Stimulated activated CD4-positive, alpha-beta T cell treated with anti-CD3 and anti-CD28 coated beads, TNF-alpha, amount 100 ng/mL, for 48 hours (primary cell): ENCODE data around the gene HIKESHI.
"Not testable (repeated sequence)": the region's sequence is repeated elsewhere in the genome, so short reads cannot be mapped to it uniquely, and the experiment has no call there.

Experiments
- DNase-seq, 3 donors: peaks; one replicate each; pipeline ENCODE4 v3.0.0-alpha.2; 2020; ENCODE audit warnings: low read depth in 3 of 3

HIKESHI gene

GRCh38 chr11:86302092-86302793, at the start of gene HIKESHI:
Gene HIKESHI (plus strand): TSS chr11:86302240. CDS start chr11:86302449, 209 bp downstream.
- peak; percentile 88 to 92 (median 90) for DNase-seq

GRCh38 chr11:86255896-86256295, 46.1 kb upstream of the HIKESHI start:
- no peak for DNase-seq

- no peak for DNase-seq
These were observed 45.4 kb upstream of the HIKESHI start for GRCh38 chr11:86256608-86257007.

- DNase-seq: no peak
These were observed 44.6 kb upstream of the HIKESHI start for GRCh38 chr11:86257446-86257845.

- no peak for DNase-seq
These were observed 42.3 kb upstream of the HIKESHI start for GRCh38 chr11:86259730-86260129.

- no peak for DNase-seq
These were observed 40.7 kb upstream of the HIKESHI start for GRCh38 chr11:86261328-86261727.

GRCh38 chr11:86262387-86262786, 39.7 kb upstream of the HIKESHI start:
- no peak for DNase-seq

GRCh38 chr11:86264649-86265048, 37.4 kb upstream of the HIKESHI start:
- no peak for DNase-seq

GRCh38 chr11:86265194-86265593, 36.8 kb upstream of the HIKESHI start:
- no peak for DNase-seq

GRCh38 chr11:86269645-86270044, 32.4 kb upstream of the HIKESHI start:
- no peak for DNase-seq

- no peak for DNase-seq
These were observed 27.5 kb upstream of the HIKESHI start for GRCh38 chr11:86274503-86274902.

GRCh38 chr11:86274999-86275398, 27.0 kb upstream of the HIKESHI start:
- DNase-seq: no peak

- DNase-seq: no peak
These were observed 26.3 kb upstream of the HIKESHI start for GRCh38 chr11:86275493-86276370.

GRCh38 chr11:86277741-86278140, 24.3 kb upstream of the HIKESHI start:
- no peak for DNase-seq

GRCh38 chr11:86278226-86278625, 23.8 kb upstream of the HIKESHI start:
- no peak for DNase-seq

- DNase-seq: no peak
These were observed 22.3 kb upstream of the HIKESHI start for GRCh38 chr11:86279747-86280146.

- no peak for DNase-seq
These were observed 14.6 kb upstream of the HIKESHI start for GRCh38 chr11:86287468-86287796.

- peak in 1 of 3 donors; percentile 28 for DNase-seq
These were observed 13.1 kb upstream of the HIKESHI start for GRCh38 chr11:86288776-86289507.

GRCh38 chr11:86289508-86290280, 12.3 kb upstream of the HIKESHI start:
- not testable (repeated sequence) for DNase-seq

- peak; percentile 60 to 69 (median 62) for DNase-seq
These were observed 10.4 kb upstream of the HIKESHI start for GRCh38 chr11:86291466-86292262.
